GM18873 (cell line): Measurements from ENCODE around the gene DPEP2NB.
"Not testable (repeated sequence)": the region's sequence is repeated elsewhere in the genome, so short reads cannot be mapped to it uniquely, and the experiment has no call there.

Source experiments
- ATAC-seq: cut with Tn5 transposase; IDR thresholded peaks from one replicate; pipeline ENCODE4 v1.9.1; 2021; ENCODE audit warnings: mild to moderate bottlenecking, moderate library complexity, moderate number of reproducible peaks; ENCODE audit not compliant: unreplicated experiment, low FRiP score

The DPEP2NB gene

DNA sequence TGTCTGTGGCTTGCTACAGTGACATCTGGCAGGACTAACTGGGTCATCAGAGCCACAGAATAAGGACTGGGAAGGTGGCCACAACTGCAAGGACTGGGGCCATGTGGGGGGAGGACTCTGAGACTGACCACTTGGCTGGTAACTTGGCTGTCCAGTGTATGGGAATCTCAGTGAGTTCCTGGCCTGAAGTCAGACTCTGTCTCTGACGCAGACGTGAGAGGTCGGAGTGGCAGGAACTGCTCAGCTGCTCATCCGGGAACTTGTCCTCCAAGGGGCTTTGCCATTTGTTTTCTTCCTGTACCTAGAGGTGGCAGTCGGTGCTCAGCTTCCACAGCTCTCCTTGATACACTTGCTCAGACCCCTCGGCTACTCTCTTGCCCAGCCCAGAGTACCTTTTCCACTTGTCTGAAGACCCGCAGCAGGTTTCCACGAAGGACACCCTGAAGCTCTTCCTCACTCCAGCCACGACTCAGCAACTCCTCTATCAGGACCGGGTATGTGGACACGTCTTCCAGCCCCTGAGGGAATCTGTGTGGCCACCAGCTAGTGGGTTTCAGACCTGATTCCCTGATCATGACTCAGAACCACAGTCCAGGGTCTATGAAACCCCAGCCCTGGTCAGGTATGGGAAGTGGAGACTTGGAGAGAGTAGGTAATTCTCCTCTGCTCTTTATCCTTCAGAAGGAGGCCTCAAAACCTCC is 28.1 kb downstream of the DPEP2NB start:
- no peak for ATAC-seq

DNA sequence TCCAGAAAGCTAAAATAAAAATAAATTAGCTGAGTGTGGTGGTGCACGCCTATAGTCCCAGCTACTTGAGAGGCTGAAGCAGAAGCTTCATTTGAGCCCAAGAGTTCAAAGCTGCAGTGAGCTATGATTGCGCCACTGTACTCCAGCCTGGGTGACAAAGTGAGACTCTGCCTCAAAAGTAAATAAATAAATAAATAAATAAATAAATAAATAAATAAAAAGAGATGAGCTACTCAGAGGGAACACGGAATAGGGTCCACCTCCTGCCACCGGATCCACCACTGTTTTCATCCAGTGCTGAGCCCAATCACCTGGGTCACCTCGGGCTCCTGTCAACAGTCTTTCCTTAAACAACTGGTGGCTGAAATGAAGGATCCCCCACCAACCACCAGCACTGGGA is 28.8 kb downstream of the DPEP2NB start:
- ATAC-seq: no peak

DNA sequence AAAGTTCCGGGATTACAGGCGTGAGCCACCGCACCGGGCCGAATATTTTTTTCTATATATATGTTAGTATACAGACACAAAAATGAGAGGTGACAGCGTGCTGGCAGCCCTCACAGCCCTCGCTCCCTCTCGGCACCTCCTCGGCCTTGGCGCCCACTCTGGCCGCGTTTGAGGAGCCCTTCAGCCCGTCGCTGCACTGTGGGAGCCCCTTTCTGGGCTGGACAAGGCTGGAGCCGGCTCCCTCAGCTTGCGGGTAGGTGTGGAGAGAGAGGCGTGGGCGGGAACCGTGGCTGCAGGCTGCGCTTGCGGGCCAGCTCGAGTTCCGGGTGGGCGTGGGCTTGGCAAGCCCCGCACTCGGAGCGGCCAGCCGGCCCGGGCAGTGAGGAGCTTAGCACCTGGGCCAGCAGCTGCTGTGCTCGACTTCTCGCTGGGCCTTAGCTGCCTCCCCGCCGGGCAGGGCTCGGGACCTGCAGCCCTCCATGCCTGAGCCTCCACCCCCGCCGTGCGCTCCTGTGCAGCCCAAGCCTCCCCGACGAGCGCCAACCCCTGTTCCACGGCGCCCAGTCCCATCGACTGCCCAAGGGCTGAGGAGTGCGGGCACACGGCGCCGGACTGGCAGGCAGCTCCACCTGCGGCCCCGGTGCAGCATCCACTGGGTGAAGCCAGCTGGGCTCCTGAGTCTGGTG is 33.6 kb downstream of the DPEP2NB start:
- ATAC-seq: no peak

DNA sequence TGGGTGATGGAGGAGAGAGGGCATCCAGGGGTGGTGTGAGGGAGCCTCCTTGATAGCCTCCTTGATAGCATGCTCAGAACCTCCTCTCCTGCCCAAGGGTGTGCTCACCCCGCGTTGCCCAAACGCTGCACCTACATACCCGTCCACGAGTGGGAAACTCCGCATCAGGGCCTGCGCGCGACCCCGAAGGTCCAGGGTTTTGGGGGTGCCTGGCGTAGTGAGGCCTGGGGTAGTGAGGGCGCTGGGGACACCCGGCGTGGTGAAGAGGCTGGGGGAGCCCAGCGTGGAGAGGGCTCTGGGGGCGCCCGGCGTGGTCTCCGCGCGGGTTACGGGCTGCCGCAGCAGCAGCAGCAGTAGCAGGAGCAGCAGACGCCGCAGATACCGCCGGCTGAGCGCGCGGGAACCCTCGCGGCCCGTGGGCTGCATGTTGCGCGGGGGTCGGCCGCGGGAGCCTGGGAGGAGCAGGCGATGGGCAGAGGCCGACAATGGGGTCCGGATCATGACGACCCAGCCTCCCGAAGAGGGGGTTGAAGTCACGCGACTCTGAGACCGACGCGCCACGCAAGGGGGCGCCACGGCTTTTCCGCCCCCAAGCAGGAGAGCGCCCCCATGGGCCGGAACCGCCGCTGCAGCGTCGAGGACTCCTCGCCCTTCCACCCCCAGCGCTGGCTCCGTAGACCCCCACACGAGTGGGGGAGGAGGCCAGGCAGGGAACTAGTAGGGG is 35.6 kb downstream of the DPEP2NB start, which contains the start of gene DPEP3:
Gene DPEP3 (minus strand): TSS at position 545 of the 724 bp plus-strand sequence. CDS start 119 bp downstream, at position 426.
- no peak for ATAC-seq

DNA sequence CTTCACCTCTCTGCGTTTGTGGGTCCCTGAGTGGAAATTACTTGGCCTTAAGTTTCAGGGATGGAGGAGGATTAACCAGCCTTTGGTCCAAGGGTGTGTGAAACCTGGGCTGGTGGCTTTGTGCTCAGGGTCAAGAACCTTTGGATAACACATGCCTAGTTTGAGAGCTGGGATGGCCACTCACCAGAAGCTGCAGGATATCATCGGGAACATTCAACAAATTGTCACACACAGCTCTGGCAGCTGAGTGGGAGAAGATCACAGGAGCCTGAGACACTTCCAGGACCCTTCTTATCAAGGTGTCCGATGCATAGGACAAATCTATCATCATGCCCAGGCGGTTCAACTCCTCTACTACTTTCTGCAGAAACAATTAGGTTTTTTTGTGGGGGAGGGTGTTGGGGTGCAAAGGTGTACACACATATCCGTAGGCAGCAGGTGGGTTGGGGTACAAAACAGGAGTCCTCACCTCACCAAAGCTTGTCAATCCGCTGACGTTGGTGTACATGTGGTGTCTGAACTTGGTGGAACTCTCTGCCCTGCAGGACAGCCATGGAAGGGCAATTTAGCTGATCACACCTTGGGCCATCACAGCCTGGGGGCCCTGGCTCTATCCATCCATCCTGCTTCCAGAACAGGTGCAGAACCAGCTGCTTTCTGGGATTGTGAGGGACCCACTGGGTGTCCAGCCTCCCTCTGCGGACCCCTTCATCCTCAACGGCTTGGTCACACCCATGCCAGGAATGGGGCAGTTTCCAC is 38.1 kb downstream of the DPEP2NB start:
- no peak for ATAC-seq

DNA sequence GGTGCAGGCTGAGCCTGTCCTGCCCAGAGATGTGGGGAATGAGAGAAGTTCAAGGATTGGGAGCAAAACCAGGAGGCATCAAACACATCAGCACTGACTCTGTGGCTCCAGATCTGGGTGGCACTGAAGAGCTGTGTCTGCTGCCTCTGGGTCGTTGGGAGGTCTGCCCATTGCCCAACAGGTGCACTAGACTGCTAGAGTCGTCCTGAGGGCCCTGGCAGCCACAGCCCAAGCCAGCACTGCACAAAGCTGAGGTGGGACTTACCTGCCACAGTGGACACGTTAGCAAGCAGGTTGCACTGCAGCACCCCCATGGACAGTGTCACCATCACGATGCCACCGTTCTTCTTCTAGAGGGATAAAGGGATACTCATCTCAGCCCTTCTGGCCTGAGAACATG is 38.7 kb downstream of the DPEP2NB start:
- no peak for ATAC-seq

DNA sequence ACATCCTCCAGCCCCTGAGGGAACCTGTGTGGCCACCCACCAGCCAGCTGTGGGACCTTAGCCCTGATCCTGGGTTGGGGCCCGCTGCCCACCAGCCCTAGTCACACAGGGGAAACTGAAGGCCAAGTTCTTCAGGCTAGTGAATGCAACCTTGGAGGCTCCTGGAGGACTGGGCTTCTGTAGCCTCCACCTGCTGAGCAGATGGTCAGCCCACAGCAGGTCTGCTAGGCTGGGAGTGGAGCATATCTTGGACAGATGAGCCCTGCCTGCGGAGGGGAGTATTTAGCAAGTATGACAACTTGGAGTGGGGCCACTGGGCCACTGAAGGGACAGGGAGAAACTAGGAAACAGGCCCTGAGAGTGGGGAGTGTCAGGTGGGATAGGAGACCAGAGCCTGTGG is 39.5 kb downstream of the DPEP2NB start:
- ATAC-seq: no peak

DNA sequence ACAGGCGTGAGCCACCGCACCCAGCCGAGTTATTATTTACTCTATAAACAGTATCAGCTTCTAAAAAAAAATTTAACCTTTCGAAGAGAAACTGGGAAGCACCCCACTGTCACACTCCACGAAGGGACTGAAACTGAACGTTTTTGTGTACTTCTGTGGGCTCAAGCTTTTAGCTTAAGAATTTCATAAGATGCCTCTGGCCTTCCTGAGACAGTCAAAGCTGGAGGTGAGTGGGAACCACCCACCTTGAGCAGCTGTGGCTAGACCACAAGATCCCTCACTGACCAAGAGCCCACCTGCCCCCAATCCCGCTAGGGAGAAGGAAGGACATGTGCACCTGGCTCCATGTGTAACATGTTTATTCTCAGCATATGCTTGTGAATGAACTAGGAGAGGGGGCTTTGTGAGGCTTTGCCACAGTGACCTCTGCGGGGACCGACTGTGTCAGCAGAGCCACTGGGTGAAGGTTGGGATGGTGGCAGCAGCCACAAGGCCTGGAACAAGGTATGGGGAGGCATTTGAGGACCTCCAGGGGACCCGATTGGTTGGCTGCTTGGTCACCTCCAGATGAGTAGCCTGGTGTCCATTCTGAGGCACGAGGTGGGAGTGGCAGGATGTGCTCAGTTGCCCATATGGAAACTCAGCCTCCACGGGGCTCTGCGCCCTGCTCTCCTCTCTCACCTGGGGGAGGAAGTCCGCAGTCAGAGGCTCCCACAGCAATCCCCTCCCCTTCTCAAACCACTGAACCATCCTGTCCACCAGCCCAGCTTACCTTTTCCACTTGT is 40.2 kb downstream of the DPEP2NB start:
- ATAC-seq: no peak

DNA sequence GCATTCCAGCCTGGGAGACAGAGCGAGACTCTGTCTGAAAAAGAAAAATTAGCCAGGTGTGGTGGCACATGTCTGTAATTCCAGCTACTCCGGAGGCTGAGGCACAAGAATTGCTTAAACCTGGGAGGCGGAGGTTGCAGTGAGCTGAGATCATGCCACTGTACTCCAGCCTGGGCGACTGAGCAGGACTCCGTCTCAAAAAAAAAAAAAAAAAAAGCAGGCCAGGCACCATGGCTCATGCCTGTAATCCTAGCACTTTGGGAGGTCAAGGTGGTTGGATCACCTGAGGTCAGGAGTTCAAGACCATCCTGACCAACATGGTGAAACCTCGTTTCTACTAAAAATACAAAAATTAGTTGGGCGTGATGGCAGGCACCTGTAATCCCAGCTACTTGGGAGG is 43.4 kb downstream of the DPEP2NB start:
- not testable (repeated sequence) for ATAC-seq

DNA sequence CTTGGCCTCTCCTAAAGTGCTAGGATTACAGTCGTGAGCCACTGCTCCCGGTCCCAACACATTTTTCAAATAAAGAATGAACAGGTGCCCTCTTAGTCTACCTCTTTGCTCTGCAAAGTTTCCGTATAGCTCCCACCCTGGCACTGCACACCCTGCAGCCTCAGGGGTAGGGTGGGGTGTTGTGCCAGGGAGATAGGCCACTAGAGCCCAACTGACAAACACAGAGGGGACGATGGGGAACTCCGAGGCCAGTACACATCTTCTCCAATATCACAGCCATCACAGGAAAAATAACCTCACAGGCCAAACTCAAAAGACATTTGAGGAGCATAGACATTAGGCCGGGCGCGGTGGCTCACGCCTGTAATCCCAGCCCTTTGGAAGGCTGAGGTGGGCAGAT is 44.6 kb downstream of the DPEP2NB start:
- no peak for ATAC-seq

DNA sequence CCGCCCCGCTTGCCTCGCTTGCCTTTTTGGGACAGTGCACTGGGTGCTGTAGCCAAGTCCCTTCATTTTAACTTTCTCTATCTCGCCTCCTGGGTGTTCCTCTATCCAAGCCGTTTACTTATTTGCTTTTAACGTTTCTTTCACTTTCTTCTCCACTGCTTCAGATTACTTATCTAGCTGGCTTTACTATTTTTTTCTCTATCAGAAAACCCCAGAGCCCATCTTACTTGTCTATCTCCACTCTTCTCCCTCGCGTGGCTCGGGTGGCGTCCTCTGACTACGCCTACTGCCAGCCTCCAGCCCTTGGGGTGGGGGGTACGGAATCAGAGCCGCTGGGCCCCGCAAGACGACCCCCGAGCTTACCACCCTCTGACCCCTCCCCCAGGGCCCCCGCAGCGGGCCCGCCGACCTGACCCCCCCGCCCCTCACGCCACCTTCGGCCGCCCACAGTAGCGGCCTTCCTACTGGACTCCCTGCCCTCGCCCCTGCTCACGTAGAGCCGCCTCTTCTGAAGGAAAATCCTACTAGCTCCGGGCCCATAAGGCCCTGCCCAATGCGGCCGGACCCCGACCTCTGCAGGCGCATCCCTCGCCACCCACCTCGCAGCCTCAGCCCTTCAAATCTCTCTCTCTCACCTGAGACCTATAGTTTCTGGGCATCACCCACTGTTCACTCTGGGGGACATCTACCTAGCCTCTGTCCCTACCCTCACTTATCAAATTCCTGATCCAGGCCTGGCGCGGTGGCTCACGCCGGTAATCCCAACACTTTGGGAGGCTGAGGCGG is 46.3 kb downstream of the DPEP2NB start:
- no peak for ATAC-seq

DNA sequence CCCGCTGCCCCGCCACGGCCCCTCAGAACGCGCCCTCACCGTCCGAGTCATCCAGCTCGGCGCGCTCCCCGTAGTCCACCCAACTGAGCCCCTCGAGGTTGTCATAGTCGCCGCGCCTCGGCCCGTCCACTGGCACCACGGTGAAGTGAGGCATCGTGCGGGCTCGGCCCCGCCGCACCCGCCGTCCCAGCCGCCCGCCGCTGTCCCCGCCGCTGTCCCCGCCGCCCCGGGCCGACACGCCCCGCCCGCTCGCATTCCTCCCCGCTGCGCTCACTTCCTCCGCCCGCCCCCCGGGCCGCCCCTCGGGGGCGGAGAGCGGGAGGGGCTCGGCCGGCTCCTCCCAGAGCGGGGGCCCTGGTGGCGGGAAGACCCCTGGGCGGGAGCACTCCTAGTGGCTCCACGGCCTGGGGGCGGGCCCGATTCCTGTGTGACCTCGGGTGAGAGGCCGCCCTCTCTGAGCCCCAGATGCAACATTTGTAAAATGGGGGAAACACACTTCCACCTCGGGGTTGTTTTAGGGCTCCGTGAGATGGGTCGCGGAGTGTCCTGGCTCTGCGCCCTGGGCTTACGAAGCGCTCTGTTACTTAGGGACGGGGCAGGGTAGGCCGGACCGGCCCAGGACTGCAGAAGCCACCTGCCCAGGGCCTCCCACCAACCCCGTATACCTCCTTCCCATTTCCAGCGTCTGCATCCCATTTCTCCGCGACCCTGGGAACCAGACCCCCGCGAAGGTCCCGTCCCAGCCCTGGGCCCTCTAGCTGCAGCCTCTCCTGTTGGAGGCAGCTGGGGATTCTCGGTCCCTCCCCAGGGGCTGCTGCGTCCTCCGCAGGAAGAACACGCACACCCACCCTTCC is 47.1 kb downstream of the DPEP2NB start, which contains the start of gene SLC12A4:
Gene SLC12A4 (minus strand): TSS at position 238 of the 854 bp plus-strand sequence. CDS start 84 bp downstream, at position 154.
- peak; percentile 38 for ATAC-seq

DNA sequence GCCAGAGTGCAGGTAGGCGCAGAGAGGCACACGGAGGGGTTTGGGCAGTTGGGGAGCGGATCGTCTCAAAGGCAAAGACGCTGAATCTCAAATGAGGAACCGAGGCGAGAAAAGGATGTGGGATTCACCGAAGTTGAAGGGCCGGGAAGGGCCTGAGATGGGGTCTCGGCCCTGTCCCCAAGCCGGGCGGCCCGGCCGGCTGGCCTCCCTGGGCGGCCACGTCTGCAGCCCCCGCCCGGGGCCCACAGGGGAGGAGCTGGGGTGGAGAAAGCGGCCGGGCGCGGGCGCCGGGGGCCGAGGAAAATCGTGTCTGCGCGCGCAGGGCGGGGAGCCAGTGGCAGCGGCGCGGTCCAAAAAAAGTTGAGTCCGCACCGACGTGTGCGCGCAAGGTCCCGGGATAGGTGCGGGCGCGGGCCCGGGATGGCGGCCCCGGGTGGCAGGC is 47.7 kb downstream of the DPEP2NB start:
- peak; percentile 10 for ATAC-seq

DNA sequence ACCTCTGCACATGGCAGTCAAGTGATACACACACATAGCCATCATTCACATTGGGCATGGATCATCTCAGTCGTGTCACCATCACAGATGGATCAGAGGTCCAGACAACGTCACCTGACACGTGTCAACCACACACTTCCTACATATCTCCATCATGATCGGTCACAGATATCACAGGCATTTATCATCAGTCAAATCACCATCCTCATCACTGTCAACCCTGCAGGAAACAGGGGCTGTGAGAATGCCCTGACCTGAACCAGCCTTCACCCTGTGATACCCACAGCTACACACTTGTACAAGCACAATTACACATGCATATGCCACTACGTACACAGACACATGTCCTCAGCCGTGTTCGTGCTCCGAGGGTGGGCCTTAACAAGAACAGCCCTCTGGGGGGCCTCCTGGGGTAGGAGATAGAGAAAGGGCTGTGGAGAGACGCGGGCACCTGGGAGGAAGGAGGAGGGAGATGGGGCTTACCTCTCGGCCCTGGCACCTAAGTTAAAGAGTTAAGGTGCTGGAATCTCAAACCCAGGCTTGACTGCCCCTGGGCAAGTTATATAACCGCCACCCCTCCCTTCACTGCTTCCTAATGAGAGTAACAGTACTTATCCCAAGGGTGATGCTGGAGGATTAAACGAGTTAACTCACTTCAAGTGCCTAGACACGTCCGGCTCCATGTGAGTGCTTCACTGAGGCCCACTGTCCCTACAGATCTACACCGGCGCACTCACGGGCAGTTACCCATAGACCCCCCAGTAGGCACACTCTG is 48.3 kb downstream of the DPEP2NB start:
- ATAC-seq: peak; percentile 8

DNA sequence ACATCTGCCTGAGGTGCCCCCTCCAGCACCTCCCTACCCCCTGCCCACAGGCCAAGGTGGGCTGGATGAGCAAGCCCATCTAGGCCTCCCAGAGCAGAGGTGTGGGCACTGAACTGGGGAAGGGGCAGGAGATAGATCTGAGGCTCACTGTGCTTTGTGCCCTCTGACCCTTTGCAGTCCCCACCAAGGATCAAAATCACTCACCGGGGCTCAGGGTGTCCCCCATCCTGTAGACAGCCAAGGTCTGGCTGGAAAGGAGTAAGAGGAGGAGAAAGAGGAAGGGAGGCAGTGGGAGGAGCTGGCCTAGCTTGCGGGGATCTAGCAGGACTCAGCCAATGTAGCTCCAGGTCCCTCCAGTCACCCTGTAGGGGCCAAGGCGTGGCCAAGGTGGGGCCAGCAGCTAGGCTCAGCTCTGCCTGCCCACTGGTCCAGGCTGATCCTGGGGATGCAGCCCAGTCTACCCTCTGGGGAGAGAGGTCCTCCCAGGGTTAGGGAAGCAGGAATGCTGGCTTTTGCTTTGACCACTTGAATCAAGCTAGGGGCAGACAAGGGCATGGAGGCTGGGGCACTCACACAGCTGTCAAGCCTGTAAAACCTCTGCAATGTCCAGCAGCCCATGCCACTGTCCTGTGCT is 49.0 kb downstream of the DPEP2NB start:
- ATAC-seq: no peak

DNA sequence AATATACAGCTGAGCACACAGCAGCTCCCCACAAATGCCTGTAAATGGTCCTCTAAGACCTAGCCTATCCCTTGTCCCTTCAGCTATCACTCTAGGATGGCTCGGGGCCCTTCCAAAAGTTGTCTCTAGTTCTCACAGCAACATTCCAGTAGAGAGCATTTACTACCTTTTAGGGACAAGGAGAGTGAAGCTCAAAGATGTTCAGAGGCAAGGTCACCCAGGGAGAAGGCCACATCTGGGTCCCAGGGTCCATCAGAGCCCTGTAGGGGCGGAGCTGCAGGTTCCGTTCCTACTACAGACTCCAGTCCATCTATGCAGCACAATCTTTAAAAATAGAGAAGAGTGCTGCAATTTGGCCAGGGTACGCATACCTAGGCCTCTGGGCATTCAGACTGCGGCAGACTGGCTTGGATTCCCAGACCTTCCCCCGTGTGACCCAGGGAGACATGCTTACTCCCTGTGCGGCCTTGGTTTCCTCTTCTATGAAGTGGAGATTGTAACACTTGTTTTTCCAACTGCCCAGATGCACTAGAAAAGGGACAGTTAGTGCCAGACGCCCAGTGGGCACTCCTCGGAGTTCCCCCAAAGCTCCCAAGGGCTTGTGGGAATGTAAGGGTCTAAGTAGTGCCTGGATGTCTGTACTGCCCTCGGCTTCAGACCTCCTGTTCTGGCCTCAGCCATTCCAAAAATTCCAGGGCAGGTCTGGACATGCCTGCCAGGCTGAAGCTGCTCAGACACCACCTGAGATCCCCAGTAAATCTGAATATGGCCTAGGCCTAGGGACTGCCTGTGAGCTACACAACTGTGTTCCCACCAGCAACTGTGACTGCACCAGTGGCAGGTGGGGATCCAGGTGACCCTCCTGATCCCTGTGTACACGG is 49.8 kb downstream of the DPEP2NB start:
- ATAC-seq: no peak
